ENCODE data around the gene SMIM24. TPM values are rescaled to one million over a fixed set of nuclear protein-coding genes. Genes with fewer than 3 reads are reported as not detected.
A peak's percentile ranks its signal among the peaks of the same experiment; 100 is the strongest.

SMIM24 gene
- total and polyA plus RNA-seq, 5 experiments from 2014 or later = 0.43 to 0.57 (median 0.53) TPM; not detected in 2

- ATAC-seq (no peak), DNase-seq (no peak)
- Mint-ChIP-seq H3K27me3 (no peaks in the 10 kb centered on the region), H3K4me3 (no peak overlapping the region), H3K27ac (no peak overlapping the region), H3K9me3 (no peaks in the 10 kb centered on the region), H3K4me1 (peaks cover 0 to 4% (median 0%) of the 10 kb centered on the region in 4 donors), H3K36me3 (peaks cover 0 to 18% (median 0%) of the 10 kb centered on the region in 3 donors)
- POLR2A ChIA-PET = interaction anchor here (0.5 to 1.4 kb wide), 2 partner anchors 13 to 15 kb away, joined by 3 to 4 read pairs; partner anchors contain the start of gene SMIM24
Observed at GRCh38 chr19:3464587-3465235, 15.6 kb downstream of the SMIM24 start.

- H3K36me3 Mint-ChIP-seq = peaks cover 0 to 18% (median 0%) of the 10 kb centered on the region in 3 donors
- H3K4me1 Mint-ChIP-seq = peaks cover 0 to 4% (median under 1%) of the 10 kb centered on the region in 4 donors
- H3K4me3 Mint-ChIP-seq = no peak overlapping the region
- DNase-seq (no peak), ATAC-seq (no peak)
- no peak overlapping the region for H3K27ac Mint-ChIP-seq
- H3K27me3 Mint-ChIP-seq = no peaks in the 10 kb centered on the region
- POLR2A ChIA-PET = interaction anchor here (0.5 to 1.4 kb wide), 3 partner anchors 12 to 282 kb away, joined by 3 to 6 read pairs (median 4); partner anchors contain the start of gene SMIM24
- no peaks in the 10 kb centered on the region for H3K9me3 Mint-ChIP-seq
Observed at GRCh38 chr19:3463714-3464586, 16.4 kb downstream of the SMIM24 start.

GRCh38 chr19:3462991-3463713, 17.2 kb downstream of the SMIM24 start:
- H3K27me3 Mint-ChIP-seq = no peaks in the 10 kb centered on the region
- POLR2A ChIA-PET = interaction anchor here (0.6 kb wide), 1 partner anchor 281 kb away, joined by 6 read pairs; no protein-coding TSS in a partner anchor
- peaks cover 0 to 4% (median 2%) of the 10 kb centered on the region in 4 donors for H3K4me1 Mint-ChIP-seq
- H3K9me3 Mint-ChIP-seq = no peaks in the 10 kb centered on the region
- DNase-seq (no peak), ATAC-seq (no peak)
- peaks cover 0 to 18% (median 0%) of the 10 kb centered on the region in 3 donors for H3K36me3 Mint-ChIP-seq
- H3K27ac Mint-ChIP-seq = no peak overlapping the region
- H3K4me3 Mint-ChIP-seq = no peak overlapping the region

GRCh38 chr19:3459965-3460582, 20.3 kb downstream of the SMIM24 start:
- H3K4me1 Mint-ChIP-seq = peaks cover 0 to 4% (median 2%) of the 10 kb centered on the region in 4 donors
- DNase-seq (no peak), ATAC-seq (no peak)
- no peak overlapping the region for H3K27ac Mint-ChIP-seq
- no peaks in the 10 kb centered on the region for H3K27me3 Mint-ChIP-seq
- H3K9me3 Mint-ChIP-seq = no peaks in the 10 kb centered on the region
- H3K4me3 Mint-ChIP-seq = no peak overlapping the region
- POLR2A ChIA-PET = interaction anchor here (0.6 kb wide), 1 partner anchor 79 kb away, joined by 5 read pairs; no protein-coding TSS in a partner anchor
- peaks cover 0 to 13% (median 0%) of the 10 kb centered on the region in 3 donors for H3K36me3 Mint-ChIP-seq

GRCh38 chr19:3459089-3459881, 21.0 kb downstream of the SMIM24 start:
- H3K27me3 Mint-ChIP-seq = no peaks in the 10 kb centered on the region
- DNase-seq (no peak), ATAC-seq (no peak)
- H3K4me1 Mint-ChIP-seq = peaks cover 0 to 4% (median 2%) of the 10 kb centered on the region in 4 donors
- no peaks in the 10 kb centered on the region for H3K9me3 Mint-ChIP-seq
- POLR2A ChIA-PET = interaction anchor here (0.6 kb wide), 1 partner anchor 78 kb away, joined by 5 read pairs; no protein-coding TSS in a partner anchor
- H3K27ac Mint-ChIP-seq = peak overlapping the region in 2 of 10 donors; percentile 29 to 43
- H3K36me3 Mint-ChIP-seq = peaks cover 0 to 13% (median 0%) of the 10 kb centered on the region in 3 donors
- H3K4me3 Mint-ChIP-seq = no peak overlapping the region

GRCh38 chr19:3458229-3459088, 21.9 kb downstream of the SMIM24 start:
- Mint-ChIP-seq H3K4me1 (peaks cover 0 to 4% (median 2%) of the 10 kb centered on the region in 4 donors), H3K9me3 (no peaks in the 10 kb centered on the region), H3K36me3 (peaks cover 0 to 17% (median 0%) of the 10 kb centered on the region in 3 donors), H3K4me3 (no peak overlapping the region), H3K27me3 (no peaks in the 10 kb centered on the region), H3K27ac (peak overlapping the region in 2 of 10 donors; percentile 10 to 48)
- ATAC-seq (no peak), DNase-seq (no peak)
- POLR2A ChIA-PET = no interaction called here

- Mint-ChIP-seq H3K36me3 (peaks cover 0 to 22% (median 0%) of the 10 kb centered on the region in 3 donors), H3K4me1 (peaks cover 0 to 4% (median 1%) of the 10 kb centered on the region in 4 donors), H3K27me3 (no peaks in the 10 kb centered on the region), H3K27ac (no peak overlapping the region), H3K4me3 (no peak overlapping the region), H3K9me3 (no peaks in the 10 kb centered on the region)
- ATAC-seq = no peak
- POLR2A ChIA-PET = no interaction called here
- DNase-seq = no peak
Observed at GRCh38 chr19:3457528-3458228, 22.6 kb downstream of the SMIM24 start.

- no peaks in the 10 kb centered on the region for H3K27me3 Mint-ChIP-seq
- H3K4me3 Mint-ChIP-seq = no peak overlapping the region
- H3K36me3 Mint-ChIP-seq = peaks cover 0 to 24% (median 0%) of the 10 kb centered on the region in 3 donors
- ATAC-seq (no peak), DNase-seq (no peak)
- no peaks in the 10 kb centered on the region for H3K9me3 Mint-ChIP-seq
- H3K4me1 Mint-ChIP-seq = peaks cover 0 to 4% (median under 1%) of the 10 kb centered on the region in 4 donors
- peak overlapping the region in 2 of 10 donors; percentile 17 to 82 for H3K27ac Mint-ChIP-seq
- POLR2A ChIA-PET = no interaction called here
Observed at GRCh38 chr19:3456925-3457527, 23.3 kb downstream of the SMIM24 start.

- ATAC-seq (no peak), DNase-seq (no peak)
- Mint-ChIP-seq H3K4me3 (no peak overlapping the region), H3K36me3 (peaks cover 0 to 31% (median 2%) of the 10 kb centered on the region in 3 donors), H3K27ac (no peak overlapping the region), H3K27me3 (no peaks in the 10 kb centered on the region), H3K9me3 (no peaks in the 10 kb centered on the region), H3K4me1 (peaks cover 0 to 4% (median under 1%) of the 10 kb centered on the region in 4 donors)
- POLR2A ChIA-PET = no interaction called here
Observed at GRCh38 chr19:3455960-3456601, 24.2 kb downstream of the SMIM24 start.
